Measurements from ENCODE around the gene C6orf89.
"Not testable (repeated sequence)": the region's sequence is repeated elsewhere in the genome, so short reads cannot be mapped to it uniquely, and the experiment has no call there.

C6orf89 gene

DNA sequence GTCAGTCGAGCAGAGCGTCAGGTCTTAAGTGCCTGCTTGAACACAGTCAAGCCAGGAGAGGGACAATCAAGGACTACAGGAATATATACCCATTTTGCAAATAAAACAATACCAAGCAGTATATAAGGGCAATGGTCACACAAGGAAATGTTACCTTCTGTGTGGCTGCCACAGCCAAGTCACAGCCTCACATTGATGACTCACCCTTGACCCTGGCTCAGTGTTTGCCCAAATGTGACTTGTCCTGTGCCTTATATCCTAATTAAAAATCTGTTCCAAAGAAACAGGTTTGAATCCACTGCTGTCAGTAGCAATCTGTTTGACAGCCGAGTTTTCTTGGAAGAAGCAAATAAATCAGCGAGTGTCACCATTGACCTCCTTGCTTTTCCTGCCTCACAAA lies 34.3 kb downstream of the C6orf89 start:
- DNase-seq (ENCODE audit: low read depth in 2 of 2, low spot score in 1 of 2): no peak

DNA sequence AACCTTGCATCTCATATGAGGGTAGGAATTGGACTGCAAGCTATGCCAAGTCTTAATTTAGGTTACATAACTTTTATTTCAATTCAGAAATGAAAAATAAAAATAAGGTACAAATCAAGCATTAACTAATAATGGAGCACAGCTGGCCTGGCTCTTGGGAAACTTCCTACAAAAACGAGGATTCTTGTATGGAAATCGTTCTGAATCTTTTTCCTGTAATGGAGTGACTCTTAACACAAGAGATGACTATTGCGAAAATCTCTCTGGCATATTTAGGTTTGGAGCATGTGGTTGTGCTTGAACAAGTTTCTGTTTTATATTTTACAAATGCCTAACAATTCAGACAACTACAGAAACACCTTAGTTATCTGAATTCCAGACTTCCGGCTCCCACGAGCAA lies 34.8 kb downstream of the C6orf89 start:
- DNase-seq (ENCODE audit: low read depth in 2 of 2, low spot score in 1 of 2): no peak

DNA sequence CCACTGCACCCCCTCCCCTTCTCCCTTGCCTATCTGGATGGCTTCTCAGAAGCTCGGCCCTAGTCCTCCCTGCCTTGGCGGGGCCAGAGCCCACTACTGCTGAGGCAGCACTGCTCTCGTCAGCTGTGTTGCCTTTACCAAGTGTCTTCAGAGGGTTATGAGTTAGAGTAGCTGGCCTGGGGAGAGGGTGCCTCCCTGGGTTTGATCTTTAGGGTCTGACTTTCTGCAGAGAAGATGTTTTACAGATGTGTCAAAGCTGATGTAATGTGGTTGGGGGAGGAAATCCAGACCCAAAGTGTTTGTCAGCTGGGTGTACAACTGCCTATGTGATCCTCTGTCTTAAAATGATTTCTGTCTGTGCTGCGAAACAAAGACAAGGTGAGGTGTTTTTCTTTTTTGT lies 38.4 kb downstream of the C6orf89 start:
- no peak for DNase-seq (ENCODE audit: low read depth in 2 of 2, low spot score in 1 of 2)

DNA sequence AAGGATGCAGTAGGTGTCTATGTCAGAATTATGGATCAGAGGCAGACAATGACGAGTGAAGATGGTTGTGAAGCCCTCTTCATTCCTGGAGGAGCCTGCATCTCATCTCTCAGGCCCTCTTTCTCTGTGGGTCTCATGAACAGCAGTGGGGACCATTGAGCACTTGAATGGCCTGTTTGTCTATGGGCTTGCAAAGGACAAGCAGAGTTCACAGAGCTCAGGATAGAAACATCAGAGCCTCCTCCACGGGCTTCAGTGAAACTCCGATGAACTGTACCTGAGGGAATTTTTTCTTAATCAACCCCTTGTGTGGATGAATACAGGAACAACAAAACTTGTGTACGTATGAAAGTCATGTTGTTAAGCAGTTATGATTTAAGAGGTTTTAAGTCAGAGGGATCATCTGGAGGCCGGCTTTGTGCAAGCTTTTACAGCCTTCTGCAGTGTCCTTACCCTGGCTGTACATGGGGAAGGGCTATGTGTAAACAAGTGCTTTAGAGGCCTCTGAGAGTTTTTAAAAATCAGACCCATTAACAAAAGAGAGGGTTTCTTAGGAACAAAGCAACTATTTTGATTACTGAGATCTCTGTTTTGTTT lies 39.1 kb downstream of the C6orf89 start:
- DNase-seq (ENCODE audit: low read depth in 2 of 2, low spot score in 1 of 2): no peak

DNA sequence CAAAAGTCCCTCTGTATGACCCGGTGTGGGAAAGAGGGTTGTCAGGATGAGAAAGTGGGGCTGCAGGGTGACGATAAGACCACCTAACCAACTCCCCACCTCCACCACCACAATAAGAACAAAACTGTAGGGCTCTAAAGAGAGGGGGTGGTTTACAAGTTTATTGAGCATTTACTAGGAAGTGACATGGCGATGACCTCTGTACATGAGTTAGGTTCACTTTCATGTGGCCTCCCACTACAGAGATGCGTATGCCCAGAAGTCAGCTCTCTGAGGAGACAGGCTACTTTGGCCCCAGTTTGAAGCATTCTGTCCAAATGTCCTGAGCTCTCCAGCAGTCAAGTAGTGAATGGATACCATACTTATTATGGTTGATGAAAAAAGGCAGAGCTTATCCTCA lies 40.1 kb downstream of the C6orf89 start:
- DNase-seq (ENCODE audit: low read depth in 2 of 2, low spot score in 1 of 2): no peak

DNA sequence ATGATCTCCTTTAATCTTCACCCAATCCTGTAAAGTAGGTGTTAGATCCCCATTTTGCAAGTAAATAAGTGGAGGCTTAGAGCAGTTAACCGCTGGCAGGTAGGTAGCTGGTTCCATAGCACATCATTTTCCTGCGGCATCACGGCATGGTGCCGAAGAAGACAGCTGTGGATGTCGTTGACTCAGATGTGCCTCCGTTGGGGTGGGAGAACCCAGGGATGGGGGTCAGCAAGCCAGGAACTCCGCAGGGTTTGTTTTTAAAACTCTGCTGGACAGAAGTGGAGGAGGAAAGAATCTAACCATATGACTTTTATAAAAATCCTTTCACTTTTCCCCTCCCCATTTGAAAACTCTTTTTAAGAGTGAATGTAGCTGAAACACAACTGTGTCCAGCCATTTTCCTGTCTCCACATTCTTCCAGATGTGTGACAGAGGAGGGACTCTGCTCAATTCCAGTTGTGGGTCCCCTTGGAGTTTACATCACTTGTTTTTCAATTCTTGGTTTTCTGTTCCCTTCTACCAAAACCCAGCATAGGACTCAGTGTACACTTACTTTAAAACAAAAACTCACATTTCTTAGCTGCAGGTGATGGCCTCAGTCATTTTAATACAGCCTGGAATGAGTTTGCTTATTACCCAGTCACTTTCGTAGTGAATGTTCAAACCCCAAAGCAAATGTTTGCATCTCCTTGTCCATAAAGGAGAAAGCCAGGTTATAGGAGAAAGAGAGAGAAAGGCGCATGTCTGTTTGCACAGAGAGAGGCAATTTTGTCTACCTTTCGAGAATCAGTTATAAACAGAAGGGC lies 41.2 kb downstream of the C6orf89 start:
- DNase-seq (ENCODE audit: low read depth in 2 of 2, low spot score in 1 of 2): no peak

DNA sequence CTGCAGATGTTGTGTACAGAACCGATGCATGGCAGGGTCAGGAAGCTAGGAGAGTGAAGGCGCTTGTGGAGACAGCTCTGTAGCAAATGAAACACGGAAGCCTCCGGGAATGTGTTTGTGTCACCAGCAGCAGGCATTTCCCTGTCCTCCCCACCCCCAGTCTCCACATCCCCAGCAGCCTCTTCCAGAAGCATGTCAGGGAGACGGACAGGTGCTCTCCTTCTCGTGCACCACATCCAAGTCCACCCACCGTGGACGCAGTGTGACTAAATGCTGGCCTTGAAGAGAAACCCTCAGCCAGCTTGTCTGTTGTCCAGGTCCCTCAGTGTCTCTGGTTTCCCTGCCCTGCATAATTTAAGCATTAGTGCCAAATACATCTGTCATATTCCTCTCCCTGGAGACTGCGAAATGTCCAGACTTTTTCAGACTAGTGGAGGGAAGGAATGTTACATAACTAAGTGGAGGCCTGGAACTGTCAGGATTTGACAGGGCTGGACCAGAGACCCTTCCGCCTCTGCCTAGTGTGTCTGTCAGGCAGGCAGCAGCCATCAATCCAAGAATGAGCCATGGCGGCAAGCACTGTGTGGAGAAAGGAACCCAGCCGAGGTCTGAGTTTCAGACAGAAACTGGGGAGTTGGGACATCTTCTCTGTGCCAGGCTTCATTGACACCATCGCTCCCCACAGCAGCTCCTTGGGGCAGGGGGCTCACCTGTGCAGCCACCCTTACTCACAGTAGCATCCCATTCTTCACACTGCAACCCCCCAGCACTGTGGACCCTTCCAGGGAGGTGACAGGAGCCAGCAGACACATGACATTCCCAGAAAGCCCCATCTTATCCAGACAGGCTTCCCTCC lies 42.2 kb downstream of the C6orf89 start:
- no peak for DNase-seq (ENCODE audit: low read depth in 2 of 2, low spot score in 1 of 2)

DNA sequence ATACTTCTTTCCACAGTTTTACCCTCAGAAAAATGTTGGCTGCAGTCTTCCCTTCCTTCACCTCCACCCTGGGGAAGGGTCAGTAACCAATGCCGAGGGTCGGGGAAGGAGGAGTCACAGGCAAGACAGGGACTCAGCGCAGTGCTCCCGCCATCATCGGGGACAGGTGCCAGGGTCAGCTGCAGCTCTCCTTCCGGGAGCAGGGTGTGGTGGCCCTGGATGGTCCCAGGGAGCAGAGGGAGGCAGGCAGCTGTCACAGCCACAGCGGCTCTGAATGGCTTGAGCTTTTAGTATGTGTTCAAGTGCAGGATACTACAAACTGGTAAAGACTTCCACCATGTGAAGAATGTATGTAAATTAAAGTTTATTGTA lies 42.8 kb downstream of the C6orf89 start:
- no peak for DNase-seq (ENCODE audit: low read depth in 2 of 2, low spot score in 1 of 2)

DNA sequence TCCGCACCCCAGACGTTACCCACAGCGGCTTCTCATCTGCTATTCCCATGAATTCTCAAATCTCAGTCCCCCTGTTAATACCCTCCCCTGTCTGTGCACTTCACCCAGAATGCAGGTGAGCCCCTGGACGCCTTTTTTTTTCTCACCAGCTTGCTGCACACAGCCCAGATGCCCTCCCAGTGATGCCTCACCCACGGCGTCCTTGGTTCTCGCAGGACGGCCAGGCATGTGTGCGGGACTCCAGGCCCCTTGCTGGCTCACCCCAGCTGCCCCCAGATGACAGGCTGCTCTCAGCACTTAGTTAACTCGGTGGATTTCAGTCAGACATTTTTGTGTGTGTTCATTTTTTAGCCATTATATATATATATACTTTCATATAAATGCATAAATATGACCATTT lies 43.4 kb downstream of the C6orf89 start:
- DNase-seq (ENCODE audit: low read depth in 2 of 2, low spot score in 1 of 2): no peak

DNA sequence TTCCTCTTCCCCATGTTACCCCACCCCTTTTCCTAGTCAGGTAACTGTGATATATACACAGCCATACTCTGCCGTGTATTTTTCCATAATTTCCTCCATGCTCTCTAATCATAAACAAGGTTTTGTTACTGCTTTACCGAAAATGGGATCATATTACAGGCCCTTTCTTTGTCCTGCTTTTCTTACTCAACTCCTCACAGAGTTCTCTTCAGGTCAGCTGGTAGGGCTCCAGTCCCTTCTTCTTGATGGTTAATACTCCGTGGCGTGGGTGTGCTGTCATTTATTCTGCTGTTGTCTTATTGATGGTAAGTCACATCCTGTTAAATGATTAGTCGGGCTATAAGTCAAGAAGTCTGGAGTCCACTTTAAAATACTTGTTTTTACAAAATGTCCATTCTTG lies 43.9 kb downstream of the C6orf89 start:
- DNase-seq (ENCODE audit: low read depth in 2 of 2, low spot score in 1 of 2): no peak

DNA sequence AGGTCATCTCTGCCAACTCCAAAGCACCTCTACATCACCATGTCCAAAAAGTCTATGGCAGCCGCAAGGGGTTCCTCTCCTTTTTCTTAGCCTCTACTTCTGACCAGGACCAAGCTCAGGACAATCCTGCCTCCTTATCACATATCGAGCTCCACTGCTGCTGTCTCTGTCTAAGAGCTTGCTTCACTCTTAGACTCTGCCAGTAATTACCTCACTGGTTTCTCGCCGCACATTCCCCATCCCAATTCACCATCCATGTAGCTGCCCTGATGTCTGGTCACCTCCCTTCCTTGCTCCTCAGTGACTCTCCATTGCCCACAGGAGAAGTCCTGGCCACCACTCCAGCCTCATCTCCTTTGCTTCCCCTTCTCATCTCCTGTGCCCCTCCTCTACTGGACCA lies 44.7 kb downstream of the C6orf89 start:
- DNase-seq (ENCODE audit: low read depth in 2 of 2, low spot score in 1 of 2): no peak

DNA sequence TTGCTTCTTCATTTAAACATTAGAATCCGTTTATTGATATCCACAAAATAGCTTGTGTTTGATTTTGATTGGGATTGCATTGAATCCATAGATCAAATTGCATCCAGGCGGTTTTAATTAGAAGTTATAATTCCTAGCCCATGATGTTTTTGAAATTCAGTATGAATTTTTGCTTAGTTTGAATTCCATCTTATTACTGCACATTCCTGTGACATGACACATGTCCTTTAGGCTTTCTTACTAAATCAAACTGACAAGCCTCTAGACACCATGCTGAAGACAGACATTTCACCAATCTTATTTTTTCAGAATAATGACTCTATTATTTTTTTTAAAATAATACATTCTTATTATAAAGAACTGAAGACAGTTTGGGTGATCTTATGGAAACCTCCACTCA lies 47.4 kb downstream of the C6orf89 start:
- no peak for DNase-seq (ENCODE audit: low read depth in 2 of 2, low spot score in 1 of 2)

DNA sequence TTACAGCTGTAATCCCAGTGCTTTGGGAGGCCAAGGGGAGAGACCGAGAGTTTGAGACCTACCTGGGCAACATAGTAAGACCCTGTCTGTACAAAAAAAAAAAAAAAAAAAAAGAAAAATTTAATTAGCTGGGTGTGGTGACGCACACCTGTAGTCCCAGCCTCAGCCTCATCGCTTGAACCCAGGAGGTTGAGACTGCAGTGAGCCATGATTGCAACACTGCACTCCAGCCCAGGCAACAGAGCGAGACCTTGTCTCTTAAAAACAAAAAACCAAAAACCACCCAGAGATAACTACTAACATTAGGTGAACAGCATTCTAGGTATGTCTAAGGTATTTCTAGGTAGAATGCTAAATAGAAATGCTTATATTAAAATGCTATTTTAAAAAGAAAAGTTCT lies 47.8 kb downstream of the C6orf89 start:
- no peak for DNase-seq (ENCODE audit: low read depth in 2 of 2, low spot score in 1 of 2)

DNA sequence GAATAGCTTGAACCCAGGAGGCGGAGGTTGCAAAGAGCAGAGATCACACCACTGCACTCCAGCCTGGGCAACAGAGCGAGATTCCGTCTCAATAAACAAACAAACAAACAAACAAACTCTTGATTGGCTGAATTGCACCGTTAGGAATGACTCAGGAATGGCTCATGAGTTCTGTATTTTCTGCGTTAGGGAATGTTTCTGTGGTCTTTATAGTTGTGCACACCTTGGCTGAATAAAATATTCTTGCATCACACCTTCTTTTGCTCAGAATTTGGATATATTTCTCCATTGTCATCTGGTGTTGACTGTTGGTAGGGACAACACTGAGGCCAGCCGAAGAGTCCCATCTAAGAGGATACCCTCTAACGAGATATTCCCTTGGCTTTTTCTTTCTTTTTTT lies 49.1 kb downstream of the C6orf89 start:
- DNase-seq (ENCODE audit: low read depth in 2 of 2, low spot score in 1 of 2): no peak

DNA sequence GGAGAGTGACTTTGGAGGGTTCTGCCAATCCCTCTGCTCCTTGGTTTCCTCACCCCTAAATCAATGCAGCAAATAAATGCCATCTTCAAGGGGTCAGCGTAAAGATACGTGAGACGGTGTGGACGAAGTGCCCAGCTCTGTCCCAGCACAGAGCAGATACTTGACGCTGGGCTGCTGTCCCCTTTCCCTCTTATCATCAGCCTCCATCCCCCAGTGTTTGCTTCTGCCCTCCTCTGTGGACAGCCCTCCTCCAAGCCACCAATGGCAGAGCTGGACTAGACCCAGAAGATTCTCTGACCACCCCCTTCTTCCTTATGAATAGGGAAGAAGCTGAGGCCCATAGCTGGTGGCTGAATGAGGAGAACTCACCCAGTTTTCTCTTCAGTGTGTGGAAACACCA lies 51.1 kb downstream of the C6orf89 start:
- no peak for DNase-seq (ENCODE audit: low read depth in 2 of 2, low spot score in 1 of 2)

DNA sequence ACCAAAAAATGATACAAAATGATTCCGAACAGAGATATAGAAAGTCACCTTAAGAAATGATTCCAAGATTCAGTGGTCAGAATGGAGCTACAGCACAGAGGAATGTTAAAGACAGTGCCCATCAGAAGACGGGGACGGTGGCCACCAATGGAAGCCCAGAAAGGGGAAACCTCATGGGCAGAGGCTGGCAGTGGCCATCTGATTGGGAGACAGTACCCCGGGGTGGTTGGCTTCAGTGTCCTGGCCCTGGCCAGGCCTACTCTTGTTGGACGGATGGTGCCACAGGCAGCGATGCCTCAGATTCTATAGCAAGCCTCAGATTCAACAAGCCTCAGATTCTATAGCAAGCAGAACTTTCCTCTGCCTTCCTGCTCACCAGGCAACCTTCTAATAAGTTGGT lies 52.1 kb downstream of the C6orf89 start:
- DNase-seq (ENCODE audit: low read depth in 2 of 2, low spot score in 1 of 2): no peak

DNA sequence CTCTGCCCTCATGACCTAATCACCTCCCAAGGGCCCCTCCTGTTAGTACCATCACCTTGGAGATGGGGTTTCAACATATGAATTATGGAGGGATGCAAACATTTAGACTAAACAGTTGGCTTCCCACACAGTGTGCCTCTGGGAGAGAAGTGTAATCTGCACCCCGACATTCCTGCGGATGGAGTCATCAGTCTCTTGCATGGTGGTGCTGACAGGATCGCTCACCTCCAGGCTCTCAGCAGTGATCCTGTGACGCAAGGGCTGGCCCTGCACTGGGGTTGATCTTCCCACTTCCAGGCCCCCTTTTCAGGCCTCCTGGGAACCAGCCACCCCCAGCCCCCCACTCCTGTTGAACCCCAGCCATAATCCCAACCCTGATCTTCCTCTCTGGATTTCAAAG lies 52.8 kb downstream of the C6orf89 start:
- DNase-seq (ENCODE audit: low read depth in 2 of 2, low spot score in 1 of 2): no peak

DNA sequence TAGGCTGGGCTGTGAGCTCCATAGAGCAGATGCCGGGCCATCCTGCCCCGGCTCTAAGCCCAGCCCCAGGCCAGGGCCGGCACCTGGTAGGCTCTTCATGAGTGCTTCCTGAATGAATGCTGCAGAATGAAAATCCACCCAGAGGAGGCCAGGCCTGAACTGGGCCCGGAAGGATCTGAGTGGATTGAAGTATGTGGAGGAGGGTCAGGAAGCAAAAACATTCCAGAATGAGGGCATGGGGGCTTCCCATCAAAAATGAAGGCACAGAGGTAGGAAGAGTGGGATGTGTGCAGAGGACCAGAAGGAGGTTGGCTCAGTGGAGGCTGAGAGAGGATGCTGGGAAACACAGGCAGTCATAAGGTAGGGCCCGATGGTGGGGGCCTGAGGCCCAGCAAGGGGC lies 53.3 kb downstream of the C6orf89 start:
- DNase-seq (ENCODE audit: low read depth in 2 of 2, low spot score in 1 of 2): not testable (repeated sequence)

DNA sequence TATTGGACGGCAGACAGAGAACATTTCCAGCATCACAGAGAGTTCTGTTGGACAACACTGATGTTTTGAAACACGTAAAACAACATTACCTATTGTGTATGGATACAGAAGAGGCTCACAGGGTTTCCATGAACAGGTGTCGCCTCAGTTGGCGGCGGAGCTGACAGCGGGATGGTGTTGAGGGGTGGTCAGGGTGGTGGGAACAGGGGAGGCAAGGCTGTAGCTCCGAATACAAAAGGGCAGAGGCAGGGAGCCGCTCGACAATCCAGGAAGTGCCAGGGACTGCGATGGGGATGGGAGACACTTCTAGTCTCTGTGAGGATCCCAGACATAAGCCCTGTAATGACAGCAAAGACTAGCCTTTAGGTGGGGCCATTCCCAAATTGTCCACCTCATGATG lies 54.3 kb downstream of the C6orf89 start:
- no peak for DNase-seq (ENCODE audit: low read depth in 2 of 2, low spot score in 1 of 2)

DNA sequence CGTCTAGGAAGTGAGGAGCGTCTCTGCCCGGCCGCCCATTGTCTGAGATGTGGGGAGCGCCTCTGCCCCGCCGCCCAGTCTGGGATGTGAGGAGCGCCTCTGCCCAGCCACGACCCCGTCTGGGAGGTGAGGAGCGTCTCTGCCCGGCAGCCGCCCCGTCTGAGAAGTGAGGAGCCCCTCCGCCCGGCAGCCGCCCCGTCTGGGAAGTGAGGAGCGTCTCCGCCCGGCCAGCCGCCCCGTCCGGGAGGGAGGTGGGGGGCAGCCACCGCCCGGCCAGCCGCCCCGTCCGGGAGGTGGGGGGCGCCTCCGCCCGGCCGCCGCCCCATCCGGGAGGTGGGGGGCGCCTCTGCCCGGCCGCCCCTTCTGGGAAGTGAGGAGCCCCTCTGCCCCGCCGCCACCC lies 55.8 kb downstream of the C6orf89 start:
- not testable (repeated sequence) for DNase-seq (ENCODE audit: low read depth in 2 of 2, low spot score in 1 of 2)

DNA sequence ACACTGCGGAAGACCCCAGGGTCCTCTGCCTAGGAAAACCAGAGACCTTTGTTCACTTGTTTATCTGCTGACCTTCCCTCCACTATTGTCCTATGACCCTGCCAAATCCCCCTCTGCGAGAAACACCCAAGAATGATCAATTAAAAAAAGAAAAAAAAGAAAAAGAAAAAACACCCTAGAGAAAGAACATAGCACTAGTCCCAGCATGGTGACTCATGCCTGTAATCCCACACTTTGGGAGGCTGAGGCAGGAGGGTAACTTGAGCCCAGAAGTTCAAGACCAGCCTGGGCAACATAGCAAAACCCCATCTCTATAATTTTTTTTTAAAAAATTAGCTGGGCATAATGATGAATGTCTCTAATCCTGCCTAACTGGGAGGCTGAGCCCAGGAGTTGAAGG lies 56.6 kb downstream of the C6orf89 start:
- DNase-seq (ENCODE audit: low read depth in 2 of 2, low spot score in 1 of 2): not testable (repeated sequence)

DNA sequence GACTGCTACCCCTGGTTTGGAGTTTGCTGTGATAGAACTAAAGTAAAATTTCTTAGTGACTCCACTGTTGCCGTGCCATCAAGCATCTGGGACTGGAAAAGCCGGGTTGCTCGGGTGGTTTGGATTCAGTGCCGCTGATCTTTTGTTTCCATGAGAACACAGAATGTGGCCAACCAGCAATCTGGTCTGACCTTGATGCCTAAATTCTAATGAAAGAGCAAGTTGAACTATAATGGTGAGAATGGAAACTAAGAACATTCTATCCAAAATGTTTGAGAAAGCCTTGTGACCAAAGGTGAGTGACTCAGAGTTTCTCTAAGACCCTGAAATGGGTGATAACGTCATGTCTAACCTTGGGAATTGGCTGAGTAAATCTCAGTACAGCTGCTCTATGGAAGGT lies 58.9 kb downstream of the C6orf89 start:
- DNase-seq (ENCODE audit: low read depth in 2 of 2, low spot score in 1 of 2): no peak
